HG02852 (cell line): ENCODE results near the gene LAMA4.

Experiments used
- ATAC-seq: cut with Tn5 transposase; IDR thresholded peaks from one replicate; pipeline ENCODE4 v1.9.1; 2021; ENCODE audit warnings: mild to moderate bottlenecking, moderate library complexity; ENCODE audit not compliant: unreplicated experiment

LAMA4 gene

GRCh38 chr6:112245511-112246203, 8.7 kb downstream of the LAMA4 start:
- no peak for ATAC-seq

GRCh38 chr6:112243861-112244827, 10.2 kb downstream of the LAMA4 start:
- no peak for ATAC-seq

- ATAC-seq, result no peak
These were observed 12.4 kb downstream of the LAMA4 start for GRCh38 chr6:112241820-112242429.

GRCh38 chr6:112237595-112237994, 16.8 kb downstream of the LAMA4 start:
- no peak for ATAC-seq

GRCh38 chr6:112237066-112237465, 17.3 kb downstream of the LAMA4 start:
- ATAC-seq, result no peak

- ATAC-seq, result no peak
These were observed 18.4 kb downstream of the LAMA4 start for GRCh38 chr6:112235956-112236355.

GRCh38 chr6:112234601-112235000, 19.8 kb downstream of the LAMA4 start:
- ATAC-seq, result no peak

- no peak for ATAC-seq
These were observed 20.5 kb downstream of the LAMA4 start for GRCh38 chr6:112233847-112234246.

- no peak for ATAC-seq
These were observed 21.5 kb downstream of the LAMA4 start for GRCh38 chr6:112232845-112233256.

- ATAC-seq, result no peak
These were observed 22.7 kb downstream of the LAMA4 start for GRCh38 chr6:112231594-112232060.

- no peak for ATAC-seq
These were observed 23.2 kb downstream of the LAMA4 start for GRCh38 chr6:112231164-112231563.

- ATAC-seq, result no peak
These were observed 25.7 kb downstream of the LAMA4 start for GRCh38 chr6:112228480-112229332.

- no peak for ATAC-seq
These were observed 26.4 kb downstream of the LAMA4 start for GRCh38 chr6:112227992-112228391.

GRCh38 chr6:112227411-112227810, 27.0 kb downstream of the LAMA4 start:
- ATAC-seq, result no peak

- ATAC-seq, result no peak
These were observed 28.7 kb downstream of the LAMA4 start for GRCh38 chr6:112225691-112226090.

- no peak for ATAC-seq
These were observed 30.3 kb downstream of the LAMA4 start for GRCh38 chr6:112224088-112224487.

- ATAC-seq, result no peak
These were observed 31.1 kb downstream of the LAMA4 start for GRCh38 chr6:112223070-112223861.

- no peak for ATAC-seq
These were observed 32.1 kb downstream of the LAMA4 start for GRCh38 chr6:112221981-112222852.

- no peak for ATAC-seq
These were observed 32.8 kb downstream of the LAMA4 start for GRCh38 chr6:112221561-112221960.
